ENCODE data around the gene EPN3.

The EPN3 gene

DNA sequence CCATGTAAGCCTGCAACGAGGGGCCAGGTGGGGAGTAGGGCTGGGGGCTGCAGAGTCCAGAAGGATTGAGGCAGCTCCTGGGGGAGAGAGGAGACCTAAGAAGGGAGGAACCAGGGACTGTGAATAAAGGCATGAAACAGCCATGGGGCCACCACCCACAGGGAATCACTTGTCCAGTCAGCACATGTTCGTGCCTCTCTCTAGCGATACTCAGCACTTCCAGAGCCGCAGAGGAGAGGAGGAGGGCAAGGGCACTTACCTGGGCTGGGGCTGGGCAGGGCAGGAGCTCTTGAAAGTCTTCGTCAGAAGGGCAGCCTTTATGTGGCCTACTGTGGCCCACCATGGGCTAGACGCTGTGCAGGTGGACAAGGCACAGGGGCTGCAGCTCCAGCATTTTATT, 52.2 kb downstream of the EPN3 start:
- no CpG with 5 or more reads among the region's 6 CpGs for WGBS (ENCODE audit: extremely low coverage, insufficient coverage, insufficient read length)
- Histone ChIP-seq H4K12ac (ENCODE audit: low read depth, low read length) (no peak overlapping the region), H4K8ac (ENCODE audit: low read depth, low read length) (no peak overlapping the region)

DNA sequence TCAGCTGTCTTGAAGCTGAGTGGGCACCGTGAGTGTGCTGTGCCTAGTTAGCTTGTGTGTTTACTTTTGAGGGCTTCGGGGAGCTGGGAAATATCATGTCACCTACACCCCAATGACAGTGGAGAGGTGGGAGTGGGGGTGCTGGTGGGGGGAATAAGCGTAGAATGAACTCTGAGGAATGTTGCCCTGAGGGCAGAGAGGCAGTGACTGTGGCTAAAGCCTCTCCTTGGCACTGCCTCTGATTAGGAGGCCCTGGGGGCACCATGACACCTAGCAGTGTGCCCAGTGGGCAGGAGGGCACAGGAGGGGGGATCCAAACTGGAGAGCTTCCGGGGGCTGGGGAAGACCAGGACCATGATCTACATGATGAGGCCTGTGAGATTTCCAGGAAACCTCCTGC, 52.8 kb downstream of the EPN3 start:
- H3K14ac ChIP-seq (ENCODE audit: low read length), result no peak overlapping the region
- no peaks in the 10 kb centered on the region for H3K79me1 ChIP-seq (ENCODE audit: low read length)
- H2AK5ac ChIP-seq (ENCODE audit: low read length), result no peak overlapping the region
- no peak overlapping the region for H2BK120ac ChIP-seq (ENCODE audit: insufficient read depth, low read length, poor library complexity)
- H2BK5ac ChIP-seq (ENCODE audit: low read depth, low read length, poor library complexity), result no peak overlapping the region
- no peak overlapping the region for H3K23ac ChIP-seq (ENCODE audit: low read length)
- H3K27me3 ChIP-seq (ENCODE audit: insufficient read depth, low read length), result no peaks in the 10 kb centered on the region
- no peak overlapping the region for H4K8ac ChIP-seq (ENCODE audit: low read depth, low read length)
- no peak overlapping the region for H3K4me3 ChIP-seq (ENCODE audit: low read depth, low read length)
- no peak overlapping the region for H2BK12ac ChIP-seq (ENCODE audit: low read length)
- H4K91ac ChIP-seq (ENCODE audit: low read depth, low read length), result no peak overlapping the region
- H3K27ac ChIP-seq (ENCODE audit: low read depth, low read length), result no peak overlapping the region
- no CpG with 5 or more reads among the region's 4 CpGs for WGBS (ENCODE audit: extremely low coverage, insufficient coverage, insufficient read length)
- DNase-seq, result no peak
- no peak overlapping the region for H4K12ac ChIP-seq (ENCODE audit: low read depth, low read length)
- no peaks in the 10 kb centered on the region for H3K79me2 ChIP-seq (ENCODE audit: control insufficient read depth, insufficient read depth, low read length, poor library complexity)
- H2AFZ ChIP-seq (ENCODE audit: insufficient read depth, low read length, poor library complexity), result no peak overlapping the region
- no peak overlapping the region for H3K9ac ChIP-seq (ENCODE audit: low read length)
- H3K4me1 ChIP-seq (ENCODE audit: control insufficient read depth in 1 of 2, insufficient read depth in 2 of 2, low read length in 2 of 2), result no peaks in the 10 kb centered on the region
- no peak overlapping the region for H3K4me2 ChIP-seq (ENCODE audit: low read length)
- no peaks in the 10 kb centered on the region for H3K9me3 ChIP-seq (ENCODE audit: insufficient read depth, low read depth, low read length)
- H3K4ac ChIP-seq (ENCODE audit: low read depth, low read length), result no peak overlapping the region
- H3K18ac ChIP-seq (ENCODE audit: low read length), result no peak overlapping the region
- H3K36me3 ChIP-seq (ENCODE audit: control insufficient read depth in 1 of 2, insufficient read depth in 2 of 2, low read length in 2 of 2), result no peaks in the 10 kb centered on the region

More for the DNA sequence above, 52.2 kb downstream of the EPN3 start:
- no peak overlapping the region for H2BK12ac ChIP-seq (ENCODE audit: low read length)
- H3K4me2 ChIP-seq (ENCODE audit: low read length), result no peak overlapping the region
- H3K27ac ChIP-seq (ENCODE audit: low read depth, low read length), result no peak overlapping the region
- no peak overlapping the region for H2BK5ac ChIP-seq (ENCODE audit: low read depth, low read length, poor library complexity)
- no peak overlapping the region for H2AFZ ChIP-seq (ENCODE audit: insufficient read depth, low read length, poor library complexity)
- no peaks in the 10 kb centered on the region for H3K9me3 ChIP-seq (ENCODE audit: insufficient read depth, low read depth, low read length)
- no peaks in the 10 kb centered on the region for H3K27me3 ChIP-seq (ENCODE audit: insufficient read depth, low read length)
- no peaks in the 10 kb centered on the region for H3K4me1 ChIP-seq (ENCODE audit: control insufficient read depth in 1 of 2, insufficient read depth in 2 of 2, low read length in 2 of 2)
- H3K36me3 ChIP-seq (ENCODE audit: control insufficient read depth in 1 of 2, insufficient read depth in 2 of 2, low read length in 2 of 2), result no peaks in the 10 kb centered on the region
- H2BK120ac ChIP-seq (ENCODE audit: insufficient read depth, low read length, poor library complexity), result no peak overlapping the region
- H3K9ac ChIP-seq (ENCODE audit: low read length), result no peak overlapping the region
- no peak overlapping the region for H3K14ac ChIP-seq (ENCODE audit: low read length)
- H3K4me3 ChIP-seq (ENCODE audit: low read depth, low read length), result no peak overlapping the region
- no peaks in the 10 kb centered on the region for H3K79me1 ChIP-seq (ENCODE audit: low read length)
- H4K91ac ChIP-seq (ENCODE audit: low read depth, low read length), result no peak overlapping the region
- no peak overlapping the region for H3K23ac ChIP-seq (ENCODE audit: low read length)
- H3K18ac ChIP-seq (ENCODE audit: low read length), result no peak overlapping the region
- no peak overlapping the region for H2AK5ac ChIP-seq (ENCODE audit: low read length)
- H3K4ac ChIP-seq (ENCODE audit: low read depth, low read length), result no peak overlapping the region
- H3K79me2 ChIP-seq (ENCODE audit: control insufficient read depth, insufficient read depth, low read length, poor library complexity), result no peaks in the 10 kb centered on the region
- DNase-seq, result no peak

DNA sequence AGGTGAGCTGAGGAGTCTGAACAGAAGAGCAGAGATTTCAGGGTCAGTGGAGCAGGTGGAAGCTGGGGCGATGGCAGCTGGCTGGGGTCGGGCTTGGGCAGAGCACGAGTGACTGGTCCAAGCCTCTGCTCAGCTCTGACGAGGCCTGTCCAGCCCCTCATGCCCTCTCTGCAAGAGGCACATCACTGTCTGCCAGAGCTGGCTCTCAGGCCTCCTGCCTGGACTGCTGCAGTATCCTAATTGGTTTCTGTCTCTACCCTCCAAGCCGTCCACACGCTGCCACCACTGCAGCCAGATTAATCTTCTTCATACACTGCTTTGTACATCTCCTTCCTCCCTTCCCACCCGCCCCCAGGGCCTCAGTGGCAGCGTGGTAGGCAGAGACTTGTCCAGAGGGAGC, 53.4 kb downstream of the EPN3 start:
- H3K23ac ChIP-seq (ENCODE audit: low read length), result no peak overlapping the region
- no peak overlapping the region for H2AK5ac ChIP-seq (ENCODE audit: low read length)
- no peak overlapping the region for H3K9ac ChIP-seq (ENCODE audit: low read length)
- H4K12ac ChIP-seq (ENCODE audit: low read depth, low read length), result no peak overlapping the region
- WGBS (ENCODE audit: extremely low coverage, insufficient coverage, insufficient read length), result no CpG with 5 or more reads among the region's 8 CpGs
- H2AFZ ChIP-seq (ENCODE audit: insufficient read depth, low read length, poor library complexity), result no peak overlapping the region
- H3K27me3 ChIP-seq (ENCODE audit: insufficient read depth, low read length), result no peaks in the 10 kb centered on the region
- no peaks in the 10 kb centered on the region for H3K36me3 ChIP-seq (ENCODE audit: control insufficient read depth in 1 of 2, insufficient read depth in 2 of 2, low read length in 2 of 2)
- H3K4me1 ChIP-seq (ENCODE audit: control insufficient read depth in 1 of 2, insufficient read depth in 2 of 2, low read length in 2 of 2), result no peaks in the 10 kb centered on the region
- H2BK5ac ChIP-seq (ENCODE audit: low read depth, low read length, poor library complexity), result no peak overlapping the region
- no peaks in the 10 kb centered on the region for H3K79me2 ChIP-seq (ENCODE audit: control insufficient read depth, insufficient read depth, low read length, poor library complexity)
- H4K8ac ChIP-seq (ENCODE audit: low read depth, low read length), result no peak overlapping the region
- H3K4ac ChIP-seq (ENCODE audit: low read depth, low read length), result no peak overlapping the region
- H3K4me3 ChIP-seq (ENCODE audit: low read depth, low read length), result no peak overlapping the region
- H3K14ac ChIP-seq (ENCODE audit: low read length), result no peak overlapping the region
- H3K18ac ChIP-seq (ENCODE audit: low read length), result no peak overlapping the region
- H4K91ac ChIP-seq (ENCODE audit: low read depth, low read length), result no peak overlapping the region
- H2BK12ac ChIP-seq (ENCODE audit: low read length), result no peak overlapping the region
- DNase-seq, result no peak
- no peak overlapping the region for H3K27ac ChIP-seq (ENCODE audit: low read depth, low read length)
- no peaks in the 10 kb centered on the region for H3K9me3 ChIP-seq (ENCODE audit: insufficient read depth, low read depth, low read length)
- H2BK120ac ChIP-seq (ENCODE audit: insufficient read depth, low read length, poor library complexity), result no peak overlapping the region
- no peaks in the 10 kb centered on the region for H3K79me1 ChIP-seq (ENCODE audit: low read length)
- no peak overlapping the region for H3K4me2 ChIP-seq (ENCODE audit: low read length)

DNA sequence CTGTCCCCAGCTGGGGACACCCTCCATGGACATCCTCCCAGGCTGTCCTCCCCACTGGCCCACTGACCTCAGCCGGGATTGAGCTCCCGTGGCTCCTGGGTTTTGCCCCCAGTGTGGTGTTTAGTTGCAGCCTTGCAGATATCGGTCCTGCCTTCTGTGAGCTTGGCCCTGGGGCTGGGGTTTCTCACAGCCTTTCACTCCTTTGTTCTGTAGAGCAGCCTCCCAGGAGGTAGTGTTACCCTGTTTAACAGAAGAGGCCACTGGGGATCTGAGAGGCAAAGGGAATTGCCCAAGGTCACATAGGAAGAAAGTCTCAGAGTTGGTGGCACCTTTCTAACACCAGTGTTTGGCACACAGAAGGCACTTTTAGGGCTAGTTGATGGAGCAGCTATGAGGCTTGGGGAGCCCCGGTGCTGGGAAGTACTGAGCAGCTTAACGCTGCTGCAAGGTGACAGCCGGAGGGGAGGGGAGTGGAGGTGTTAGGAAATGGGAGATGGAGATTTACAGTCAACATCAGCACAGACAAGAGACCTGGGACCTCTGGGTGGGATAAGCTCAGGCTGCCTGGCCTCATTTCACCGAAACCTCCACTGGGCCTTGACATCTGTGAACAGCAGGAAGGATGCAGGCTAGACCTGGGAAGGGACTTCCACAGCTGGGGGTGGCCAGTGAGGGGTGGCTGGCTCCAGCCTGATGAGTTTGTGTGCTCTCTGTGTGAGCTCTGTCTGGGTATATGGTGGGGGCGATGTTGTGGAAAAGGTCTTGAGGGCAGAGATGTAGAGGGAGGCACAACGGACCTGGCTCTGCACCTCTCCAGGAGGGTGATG, 54.1 kb downstream of the EPN3 start:
- Histone ChIP-seq H3K18ac (ENCODE audit: low read length) (no peak overlapping the region), H4K8ac (ENCODE audit: low read depth, low read length) (no peak overlapping the region), H4K91ac (ENCODE audit: low read depth, low read length) (no peak overlapping the region), H2AK5ac (ENCODE audit: low read length) (no peak overlapping the region), H3K79me1 (ENCODE audit: low read length) (no peaks in the 10 kb centered on the region), H3K4me2 (ENCODE audit: low read length) (no peak overlapping the region), H3K4me1 (ENCODE audit: control insufficient read depth in 1 of 2, insufficient read depth in 2 of 2, low read length in 2 of 2) (no peaks in the 10 kb centered on the region), H3K4ac (ENCODE audit: low read depth, low read length) (no peak overlapping the region), H3K4me3 (ENCODE audit: low read depth, low read length) (no peak overlapping the region), H3K79me2 (ENCODE audit: control insufficient read depth, insufficient read depth, low read length, poor library complexity) (no peaks in the 10 kb centered on the region), H3K27me3 (ENCODE audit: insufficient read depth, low read length) (no peaks in the 10 kb centered on the region), H2BK120ac (ENCODE audit: insufficient read depth, low read length, poor library complexity) (no peak overlapping the region), H3K14ac (ENCODE audit: low read length) (no peak overlapping the region), H2BK5ac (ENCODE audit: low read depth, low read length, poor library complexity) (no peak overlapping the region), H3K23ac (ENCODE audit: low read length) (no peak overlapping the region), H2AFZ (ENCODE audit: insufficient read depth, low read length, poor library complexity) (no peak overlapping the region), H2BK12ac (ENCODE audit: low read length) (no peak overlapping the region), H3K27ac (ENCODE audit: low read depth, low read length) (no peak overlapping the region), H4K12ac (ENCODE audit: low read depth, low read length) (no peak overlapping the region), H3K9me3 (ENCODE audit: insufficient read depth, low read depth, low read length) (no peaks in the 10 kb centered on the region), H3K9ac (ENCODE audit: low read length) (no peak overlapping the region), H3K36me3 (ENCODE audit: control insufficient read depth in 1 of 2, insufficient read depth in 2 of 2, low read length in 2 of 2) (no peaks in the 10 kb centered on the region)
- no CpG with 5 or more reads among the region's 9 CpGs for WGBS (ENCODE audit: extremely low coverage, insufficient coverage, insufficient read length)
- DNase-seq, result no peak
